Choroid plexus epithelial cell (primary cell): ENCODE results near the gene RXRA.

Source experiments
- DNase-seq: peaks from one replicate; pipeline ENCODE4 v3.0.0-alpha.2; 2010; ENCODE audit warnings: low read depth
- H3K4me3 ChIP-seq: 2 replicates; pipeline ENCODE4 v1.5.1; 2011; ENCODE audit warnings: low read depth, mild to moderate bottlenecking, control low read depth, low read length, moderate library complexity
- TF ChIP-seq, protein P1 (sequence below): conservative IDR thresholded peaks from 2 replicates; pipeline ENCODE4 v1.5.1; 2011; ENCODE audit warnings: low read depth, mild to moderate bottlenecking, control low read depth, inconsistent platforms, low read length, moderate library complexity

Gene RXRA

DNA sequence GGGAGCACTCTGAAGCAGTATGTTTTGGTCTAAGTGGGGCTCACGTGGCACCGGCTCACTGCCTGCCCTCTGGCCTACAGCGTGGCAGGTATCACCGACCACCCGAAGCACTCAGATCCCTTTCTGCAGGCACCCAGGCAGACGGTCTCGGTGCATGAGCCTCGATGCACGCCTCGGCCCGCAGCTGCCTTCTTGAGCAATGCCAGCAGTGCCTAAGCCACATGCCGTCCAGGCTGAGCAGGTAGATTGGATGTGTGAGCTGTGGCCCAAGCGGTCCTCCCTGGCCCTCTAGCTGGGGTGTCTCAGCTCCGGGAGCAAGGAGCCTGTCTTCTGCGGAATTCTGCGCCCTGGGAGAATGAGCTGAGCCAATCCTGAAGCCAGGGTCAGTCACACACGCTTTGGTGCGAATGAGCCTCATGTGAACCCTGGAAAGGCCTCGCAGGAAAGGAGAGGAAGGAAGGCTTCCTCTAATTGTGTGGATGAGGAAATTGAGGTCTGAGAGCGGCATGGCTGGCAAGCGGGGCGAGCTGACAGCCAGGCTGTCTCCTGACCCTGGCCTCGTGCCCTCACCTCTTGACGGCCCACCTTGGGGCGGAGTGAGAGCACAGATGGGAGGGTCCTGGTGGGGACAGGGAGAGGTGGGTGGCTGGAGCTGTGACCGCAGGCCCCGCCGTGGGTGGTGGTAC is 14.4 kb downstream of the RXRA start:
- no peak overlapping the region for H3K4me3 ChIP-seq
- TF ChIP-seq, protein P1, sequence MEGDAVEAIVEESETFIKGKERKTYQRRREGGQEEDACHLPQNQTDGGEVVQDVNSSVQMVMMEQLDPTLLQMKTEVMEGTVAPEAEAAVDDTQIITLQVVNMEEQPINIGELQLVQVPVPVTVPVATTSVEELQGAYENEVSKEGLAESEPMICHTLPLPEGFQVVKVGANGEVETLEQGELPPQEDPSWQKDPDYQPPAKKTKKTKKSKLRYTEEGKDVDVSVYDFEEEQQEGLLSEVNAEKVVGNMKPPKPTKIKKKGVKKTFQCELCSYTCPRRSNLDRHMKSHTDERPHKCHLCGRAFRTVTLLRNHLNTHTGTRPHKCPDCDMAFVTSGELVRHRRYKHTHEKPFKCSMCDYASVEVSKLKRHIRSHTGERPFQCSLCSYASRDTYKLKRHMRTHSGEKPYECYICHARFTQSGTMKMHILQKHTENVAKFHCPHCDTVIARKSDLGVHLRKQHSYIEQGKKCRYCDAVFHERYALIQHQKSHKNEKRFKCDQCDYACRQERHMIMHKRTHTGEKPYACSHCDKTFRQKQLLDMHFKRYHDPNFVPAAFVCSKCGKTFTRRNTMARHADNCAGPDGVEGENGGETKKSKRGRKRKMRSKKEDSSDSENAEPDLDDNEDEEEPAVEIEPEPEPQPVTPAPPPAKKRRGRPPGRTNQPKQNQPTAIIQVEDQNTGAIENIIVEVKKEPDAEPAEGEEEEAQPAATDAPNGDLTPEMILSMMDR: no peak
- DNase-seq: no peak

DNA sequence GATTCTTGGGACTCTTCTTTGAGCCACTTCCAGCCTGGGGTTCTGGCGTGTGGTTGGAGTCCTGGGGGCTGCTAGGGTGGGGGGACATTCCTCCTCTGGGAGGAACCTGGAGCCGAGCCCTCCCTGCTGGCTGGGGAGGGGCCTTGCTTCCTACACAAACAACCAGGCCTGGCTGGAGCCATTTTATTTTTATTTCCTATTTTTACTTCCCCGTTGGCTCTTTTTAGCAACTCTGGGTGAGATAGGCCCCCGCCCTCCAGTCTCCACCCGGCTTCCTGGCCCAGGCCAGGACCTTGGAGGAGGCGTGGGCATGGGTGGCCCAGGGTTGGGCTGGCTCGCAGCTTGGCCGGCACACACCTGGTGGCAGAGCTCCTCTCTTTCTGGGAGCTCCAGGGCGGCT is 15.1 kb downstream of the RXRA start:
- no peak overlapping the region for H3K4me3 ChIP-seq
- no peak for DNase-seq
- TF ChIP-seq, protein P1: no peak

DNA sequence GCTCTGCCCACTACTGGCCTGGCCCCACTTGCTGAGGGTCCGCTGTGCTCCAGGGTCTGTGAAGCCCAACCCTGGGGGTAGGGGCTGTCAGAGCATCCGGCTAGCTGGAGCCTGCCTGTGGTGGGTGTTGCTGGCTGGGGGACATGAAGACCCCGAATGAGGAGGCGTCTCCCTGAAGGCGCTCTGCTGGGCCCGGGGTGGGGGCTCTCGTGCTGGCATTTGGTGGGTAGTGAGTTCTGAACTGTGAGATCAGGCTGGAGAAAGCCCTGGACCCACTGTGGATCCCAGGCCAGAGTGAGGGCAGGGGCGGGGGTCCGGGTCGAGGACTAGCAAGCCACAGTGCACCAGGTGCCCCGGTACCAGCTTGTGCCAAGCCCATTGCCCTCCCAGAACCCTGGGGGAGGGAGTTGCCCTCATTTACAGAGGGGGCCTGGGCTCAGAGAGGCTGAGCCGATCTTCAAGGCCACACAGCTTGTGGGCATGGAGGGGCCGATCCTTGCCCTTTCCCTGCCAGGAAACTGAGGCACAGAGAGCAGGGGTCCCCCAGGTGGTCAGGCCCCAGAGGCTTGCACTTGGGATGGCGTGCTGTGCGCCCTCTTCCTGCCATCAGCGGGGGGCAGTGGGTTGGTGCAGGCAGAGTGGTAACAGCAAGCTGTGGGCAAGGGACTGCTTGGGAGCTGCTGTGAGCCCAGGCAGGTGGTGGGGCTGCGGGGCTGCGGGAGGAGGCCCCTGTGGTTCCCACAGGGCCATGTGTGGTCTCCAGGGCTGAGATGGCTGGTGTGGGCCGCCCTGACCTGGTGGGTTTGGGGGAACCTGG is 15.9 kb downstream of the RXRA start:
- DNase-seq: no peak
- no peak overlapping the region for H3K4me3 ChIP-seq
- TF ChIP-seq, protein P1: no peak

DNA sequence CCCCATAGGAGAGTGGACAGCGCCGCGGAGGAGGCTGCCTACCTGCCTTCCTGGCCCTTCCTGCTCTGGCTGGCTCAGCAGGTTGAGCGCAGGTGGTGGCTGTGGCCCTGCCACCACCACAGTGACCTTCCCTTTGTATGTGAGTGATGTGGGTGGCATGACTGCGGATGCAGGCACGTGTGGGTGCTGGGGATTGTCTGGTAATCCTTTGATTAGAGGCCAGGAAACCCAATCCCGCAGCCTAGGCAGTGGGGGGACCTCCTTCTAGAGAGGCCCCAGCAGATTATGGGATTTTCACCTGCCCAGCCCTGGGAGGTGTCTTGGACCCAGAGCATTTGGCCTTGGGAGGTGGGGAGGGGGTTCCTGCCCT is 16.5 kb downstream of the RXRA start:
- DNase-seq: no peak
- no peak overlapping the region for H3K4me3 ChIP-seq
- TF ChIP-seq, protein P1: no peak

DNA sequence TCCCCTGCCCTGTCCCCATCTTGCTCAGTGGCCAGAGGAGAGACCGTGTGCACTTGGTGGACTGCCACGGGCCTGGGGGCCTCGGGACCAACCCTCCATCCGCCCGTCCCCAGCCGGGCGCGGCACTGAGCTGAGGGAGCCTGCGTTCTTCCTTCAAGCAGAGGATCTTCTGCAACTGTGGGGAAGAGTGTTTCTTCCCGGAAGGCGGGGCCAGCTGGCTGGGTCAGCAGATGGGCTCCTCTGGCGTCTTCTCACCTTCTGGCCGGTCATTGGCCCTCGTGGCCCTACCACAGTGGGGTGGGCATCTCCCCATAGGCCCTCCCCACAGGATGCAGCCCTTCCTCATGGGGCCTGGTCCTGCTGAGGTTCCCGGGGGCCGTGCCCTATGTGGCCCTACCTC is 17.4 kb downstream of the RXRA start:
- no peak for DNase-seq
- H3K4me3 ChIP-seq: no peak overlapping the region
- TF ChIP-seq, protein P1: no peak

DNA sequence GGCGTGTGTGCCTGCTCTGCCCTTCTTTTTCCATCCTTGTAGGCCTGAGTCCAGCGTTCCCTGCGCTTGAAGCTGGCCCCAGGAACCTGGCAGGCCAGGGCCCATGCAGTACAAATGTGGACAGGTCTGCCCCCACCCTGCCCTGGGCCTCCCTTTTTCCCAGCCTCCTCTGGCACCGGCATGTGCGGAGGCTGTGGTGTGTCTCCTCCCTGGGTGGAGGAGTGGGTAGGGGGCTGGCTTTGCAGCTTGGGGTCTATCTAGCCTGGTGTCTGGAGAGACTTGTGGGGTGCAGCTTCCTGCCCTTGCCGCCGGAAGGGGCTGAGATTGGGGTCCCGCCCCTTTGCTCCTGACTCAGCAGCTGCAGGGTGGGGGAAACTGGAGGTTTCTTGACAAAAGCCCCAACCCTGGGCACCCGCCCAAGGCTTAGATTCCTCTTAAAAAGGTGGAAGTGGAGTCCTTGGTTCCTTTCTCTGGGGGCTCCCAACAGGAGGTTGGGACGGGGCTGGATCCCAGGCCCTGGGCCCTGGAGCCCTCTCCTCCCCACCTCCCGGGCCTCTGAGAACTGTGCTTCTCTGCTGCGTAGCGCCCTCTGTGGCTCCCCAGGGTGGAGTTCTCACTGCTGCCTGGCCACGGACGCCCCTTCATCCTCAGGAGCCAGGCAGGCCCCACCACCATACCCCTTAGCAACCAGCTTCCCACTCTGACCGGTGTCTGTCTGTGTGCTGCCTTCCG is 18.0 kb downstream of the RXRA start:
- TF ChIP-seq, protein P1: peak; percentile 22
- DNase-seq: no peak
- H3K4me3 ChIP-seq: no peak overlapping the region
